Neural progenitor cell (in vitro differentiated cells): ENCODE data around the gene RAPGEF4. TPM values are rescaled to one million over a fixed set of nuclear protein-coding genes. Genes with fewer than 3 reads are reported as not detected.

Experiments used
- DNase-seq: peaks from one replicate; pipeline ENCODE4 v3.0.0-alpha.2; 2016; ENCODE audit warnings: low spot score
- H2AFZ ChIP-seq: fragments of 200-600 bp; sonication (generic); replicated peaks from 2 replicates; pipeline ENCODE4 v1.6.1; 2016; ENCODE audit warnings: antibody characterized with exemption
- H3F3A ChIP-seq: fragments of 200-600 bp; sonication (generic); 2 replicates; pipeline ENCODE4 v1.6.1; 2016; ENCODE audit warnings: antibody characterized with exemption, low read depth
- H3K27ac ChIP-seq: fragments of 200-600 bp; sonication (generic); 2 replicates; pipeline ENCODE4 v1.5.1; 2016; ENCODE audit warnings: mild to moderate bottlenecking
- H3K27me3 ChIP-seq: fragments of 200-600 bp; sonication (generic); 2 replicates; pipeline ENCODE4 v1.6.1; 2016; ENCODE audit warnings: mild to moderate bottlenecking, moderate library complexity
- H3K36me3 ChIP-seq: fragments of 200-600 bp; sonication (generic); 2 replicates; pipeline ENCODE4 v1.5.1; 2016
- H3K4me1 ChIP-seq: fragments of 200-600 bp; sonication (generic); 2 replicates; pipeline ENCODE4 v1.6.1; 2016; ENCODE audit warnings: mixed run types
- H3K4me2 ChIP-seq: fragments of 200-600 bp; sonication (generic); 2 replicates; pipeline ENCODE4 v1.6.1; 2016
- H3K4me3 ChIP-seq: fragments of 200-600 bp; sonication (generic); 2 replicates; pipeline ENCODE4 v1.5.1; 2016
- H3K79me2 ChIP-seq: fragments of 200-600 bp; sonication (generic); 2 replicates; pipeline ENCODE4 v1.6.1; 2016; ENCODE audit warnings: low read depth
- H3K9ac ChIP-seq: fragments of 200-600 bp; sonication (generic); 2 replicates; pipeline ENCODE4 v1.6.1; 2016
- H3K9me3 ChIP-seq: fragments of 200-600 bp; sonication (generic); 2 replicates; pipeline ENCODE4 v1.5.1; 2016; ENCODE audit warnings: low read depth
- H4K20me1 ChIP-seq: fragments of 200-600 bp; sonication (generic); 2 replicates; pipeline ENCODE4 v1.6.1; 2016; ENCODE audit warnings: low read depth
- H3K27ac Mint-ChIP-seq: 3 replicates; pipeline ENCODE4 v1.8.0; 2021; ENCODE audit warnings: mixed read lengths
- H3K27me3 Mint-ChIP-seq: 2 replicates; pipeline ENCODE4 v1.8.0; 2022; ENCODE audit warnings: low read depth, mild to moderate bottlenecking, inconsistent platforms, moderate library complexity, mixed read lengths; ENCODE audit not compliant: insufficient read depth
- H3K36me3 Mint-ChIP-seq: 3 replicates; pipeline ENCODE4 v1.8.0; 2021; ENCODE audit warnings: mixed read lengths
- H3K4me1 Mint-ChIP-seq: 3 replicates; pipeline ENCODE4 v1.8.0; 2021; ENCODE audit warnings: mixed read lengths
- H3K4me3 Mint-ChIP-seq: 3 replicates; pipeline ENCODE4 v1.8.0; 2021; ENCODE audit warnings: mild to moderate bottlenecking, moderate library complexity, mixed read lengths
- H3K9me3 Mint-ChIP-seq: 3 replicates; pipeline ENCODE4 v1.8.0; 2020; ENCODE audit warnings: mixed read lengths
- CTCF ChIP-seq: fragments of 200-600 bp; sonication (generic); IDR thresholded peaks from 2 replicates; pipeline ENCODE4 v1.5.1; 2017; ENCODE audit warnings: antibody characterized with exemption, mild to moderate bottlenecking
- EZH2 ChIP-seq: fragments of 200-600 bp; sonication (generic); IDR thresholded peaks from 2 replicates; pipeline ENCODE4 v1.6.1; 2017; ENCODE audit warnings: antibody characterized with exemption, mild to moderate bottlenecking, moderate library complexity
- EZH2phosphoT487 ChIP-seq: fragments of 200-600 bp; sonication (generic); IDR thresholded peaks from 2 replicates; pipeline ENCODE4 v1.6.1; 2017; ENCODE audit warnings: antibody characterized with exemption
- total RNA-seq: library from RNA; depleted of rRNA; stranded (reverse); fragments of >200 nt; gene quantifications from 2 replicates; pipeline ENCODE4 v1.2.3, GENCODE V29; 2015; ENCODE audit warnings: low replicate concordance

RAPGEF4 gene
- total RNA-seq, 1 donor from 2014 or later = 1.8 TPM

GRCh38 chr2:172697296-172697695 lies 38.3 kb upstream of the RAPGEF4 start:
- TF ChIP-seq EZH2 (no peak), EZH2phosphoT487 (no peak), CTCF (no peak)
- Histone ChIP-seq H3K9ac (no peak overlapping the region), H2AFZ (no peak overlapping the region), H3F3A (no peaks in the 10 kb centered on the region), H3K4me1 (no peaks in the 10 kb centered on the region), H3K4me2 (no peak overlapping the region), H3K27me3 (no peaks in the 10 kb centered on the region), H4K20me1 (no peaks in the 10 kb centered on the region), H3K9me3 (no peaks in the 10 kb centered on the region), H3K27ac (no peak overlapping the region), H3K4me3 (no peak overlapping the region), H3K36me3 (no peaks in the 10 kb centered on the region), H3K79me2 (no peaks in the 10 kb centered on the region)
- no peak overlapping the region for H3K4me3 Mint-ChIP-seq
- peaks cover 2% of the 10 kb centered on the region for H3K36me3 Mint-ChIP-seq
- H3K27ac Mint-ChIP-seq = no peak overlapping the region
- DNase-seq = no peak
- H3K27me3 Mint-ChIP-seq = peaks cover 5% of the 10 kb centered on the region
- peaks cover 8% of the 10 kb centered on the region for H3K4me1 Mint-ChIP-seq
- peaks cover 9% of the 10 kb centered on the region for H3K9me3 Mint-ChIP-seq

DNA sequence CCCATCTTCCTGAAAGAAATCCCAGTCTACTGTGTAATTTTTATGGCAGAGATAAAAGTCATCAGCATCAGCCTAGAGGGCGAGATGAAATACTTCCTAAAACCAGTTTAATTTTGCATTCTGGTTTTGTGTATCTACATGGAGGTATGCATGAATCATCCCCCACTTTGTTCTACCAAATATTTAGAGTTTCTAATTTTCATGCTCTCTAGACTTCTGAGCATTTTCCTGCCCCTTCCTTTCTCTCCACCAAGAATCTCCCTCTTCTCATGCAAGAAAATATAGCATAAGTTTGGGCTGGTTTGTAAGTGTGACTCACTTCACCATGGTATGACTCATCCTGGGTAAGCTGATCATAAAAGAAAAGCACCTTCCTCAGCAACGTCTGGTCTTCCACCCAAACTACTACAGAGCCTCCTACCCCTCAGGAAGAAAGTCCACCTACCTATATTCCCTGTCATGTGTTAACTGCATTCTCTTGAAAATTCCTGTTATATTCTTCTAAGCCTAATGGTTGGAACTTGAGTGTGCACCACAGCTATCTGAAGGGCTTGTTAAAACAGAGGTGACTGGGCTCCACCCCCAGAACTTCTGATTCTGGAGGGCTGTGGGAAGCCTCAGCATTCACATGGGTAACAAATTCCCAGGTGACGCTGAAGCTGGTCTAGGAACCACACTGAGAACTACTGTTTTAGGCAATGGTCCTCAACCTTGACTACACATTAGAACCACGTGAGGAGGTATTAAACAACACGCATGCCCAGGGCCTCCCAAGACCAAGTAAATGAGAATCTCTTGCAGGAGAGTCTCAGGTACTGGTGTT lies 37.4 kb upstream of the RAPGEF4 start:
- no peak for DNase-seq
- Mint-ChIP-seq H3K4me3 (no peak overlapping the region), H3K36me3 (peaks cover 2% of the 10 kb centered on the region), H3K27ac (no peak overlapping the region), H3K4me1 (peaks cover 8% of the 10 kb centered on the region), H3K27me3 (peaks cover 5% of the 10 kb centered on the region), H3K9me3 (peaks cover 9% of the 10 kb centered on the region)
- Histone ChIP-seq H3K4me2 (no peak overlapping the region), H3K79me2 (no peaks in the 10 kb centered on the region), H3K9me3 (no peaks in the 10 kb centered on the region), H4K20me1 (no peaks in the 10 kb centered on the region), H3K4me3 (no peak overlapping the region), H3K27me3 (no peaks in the 10 kb centered on the region), H3K27ac (no peak overlapping the region), H2AFZ (no peak overlapping the region), H3F3A (no peaks in the 10 kb centered on the region), H3K9ac (no peak overlapping the region), H3K36me3 (no peaks in the 10 kb centered on the region), H3K4me1 (no peaks in the 10 kb centered on the region)
- TF ChIP-seq EZH2phosphoT487 (no peak), CTCF (no peak), EZH2 (no peak)

DNA sequence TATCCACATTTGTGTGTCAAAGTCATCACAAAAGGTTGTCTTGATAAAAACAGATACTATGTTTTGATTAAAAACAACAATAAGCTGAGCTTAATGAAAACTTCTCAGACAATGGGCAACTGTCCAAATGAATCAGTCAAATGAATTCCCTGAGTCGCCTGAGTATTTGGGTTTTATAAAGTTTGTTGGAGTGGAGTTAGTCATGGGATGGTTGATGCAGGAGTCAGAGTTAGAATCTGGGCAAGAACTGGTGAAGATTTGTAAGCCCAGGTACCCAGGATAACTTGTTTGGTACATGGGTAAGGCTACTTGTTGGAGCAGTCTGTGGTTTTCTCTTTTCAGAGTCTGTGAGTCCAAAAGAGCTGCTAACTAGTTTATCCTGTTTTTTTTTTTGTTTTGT lies 34.4 kb upstream of the RAPGEF4 start:
- peaks cover 8% of the 10 kb centered on the region for H3K4me1 Mint-ChIP-seq
- H3K36me3 Mint-ChIP-seq = peaks cover 2% of the 10 kb centered on the region
- Histone ChIP-seq H3K79me2 (no peaks in the 10 kb centered on the region), H3K27me3 (no peaks in the 10 kb centered on the region), H3K4me1 (no peaks in the 10 kb centered on the region), H4K20me1 (no peaks in the 10 kb centered on the region), H3K36me3 (no peaks in the 10 kb centered on the region), H3K9me3 (no peaks in the 10 kb centered on the region), H2AFZ (no peak overlapping the region), H3K4me2 (no peak overlapping the region), H3K9ac (no peak overlapping the region), H3K4me3 (no peak overlapping the region), H3F3A (no peaks in the 10 kb centered on the region), H3K27ac (no peak overlapping the region)
- peaks cover 4% of the 10 kb centered on the region for H3K27me3 Mint-ChIP-seq
- no peak for DNase-seq
- H3K27ac Mint-ChIP-seq = no peak overlapping the region
- H3K9me3 Mint-ChIP-seq = peaks cover 9% of the 10 kb centered on the region
- H3K4me3 Mint-ChIP-seq = no peak overlapping the region
- TF ChIP-seq EZH2 (no peak), CTCF (no peak), EZH2phosphoT487 (no peak)
